NCI-H1092 treated with DMSO at 0.1 percent for 48 hours (cell line): ENCODE measurements around the gene WIPI1.
"Not testable (repeated sequence)": the region's sequence is repeated elsewhere in the genome, so short reads cannot be mapped to it uniquely, and the experiment has no call there.

Experiments used
- DNase-seq: peaks from one replicate; lab custom pipeline; 2025; lab: John Stamatoyannopoulos, UW

The WIPI1 gene, protein sequence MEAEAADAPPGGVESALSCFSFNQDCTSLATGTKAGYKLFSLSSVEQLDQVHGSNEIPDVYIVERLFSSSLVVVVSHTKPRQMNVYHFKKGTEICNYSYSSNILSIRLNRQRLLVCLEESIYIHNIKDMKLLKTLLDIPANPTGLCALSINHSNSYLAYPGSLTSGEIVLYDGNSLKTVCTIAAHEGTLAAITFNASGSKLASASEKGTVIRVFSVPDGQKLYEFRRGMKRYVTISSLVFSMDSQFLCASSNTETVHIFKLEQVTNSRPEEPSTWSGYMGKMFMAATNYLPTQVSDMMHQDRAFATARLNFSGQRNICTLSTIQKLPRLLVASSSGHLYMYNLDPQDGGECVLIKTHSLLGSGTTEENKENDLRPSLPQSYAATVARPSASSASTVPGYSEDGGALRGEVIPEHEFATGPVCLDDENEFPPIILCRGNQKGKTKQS

DNA sequence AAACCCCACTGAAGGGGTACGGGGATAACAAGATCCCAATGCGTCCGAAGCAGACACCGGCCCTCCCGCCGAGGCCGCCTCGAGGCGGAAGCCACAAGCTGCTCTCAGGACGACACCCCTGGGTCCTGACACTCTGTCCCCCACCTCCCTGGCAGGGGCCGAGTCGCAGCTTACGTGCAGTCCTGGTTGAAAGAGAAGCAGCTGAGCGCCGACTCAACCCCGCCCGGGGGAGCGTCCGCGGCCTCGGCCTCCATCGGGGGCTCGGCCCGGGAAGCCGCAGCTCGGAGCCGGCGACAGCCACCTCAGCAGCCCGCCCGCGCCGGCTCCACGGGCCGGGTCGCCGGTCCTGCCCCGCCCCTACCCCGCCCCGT is at the start of gene WIPI1:
Gene WIPI1 (minus strand): TSS at position 329 of the 371 bp plus-strand sequence. CDS start 75 bp downstream, at position 254.
- DNase-seq, result no peak

DNA sequence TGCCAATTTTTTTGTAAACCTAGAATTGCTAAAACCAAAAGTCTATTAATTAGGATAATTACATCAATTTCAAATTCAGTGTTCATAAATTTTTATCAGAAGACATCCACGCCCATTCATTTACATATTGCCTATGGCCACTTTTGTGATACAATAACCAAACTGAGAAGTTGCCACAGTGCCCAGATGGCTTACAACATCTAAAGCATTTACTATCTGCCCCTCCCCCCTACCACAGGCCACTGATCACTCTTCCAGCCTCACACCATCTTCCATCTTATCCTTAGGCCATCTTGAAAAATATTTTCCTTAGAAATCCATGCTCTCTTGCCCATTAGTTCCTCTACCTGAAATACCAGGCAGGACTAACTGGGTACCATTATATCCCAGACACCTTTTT is 48.7 kb upstream of the WIPI1 start:
- no peak for DNase-seq

DNA sequence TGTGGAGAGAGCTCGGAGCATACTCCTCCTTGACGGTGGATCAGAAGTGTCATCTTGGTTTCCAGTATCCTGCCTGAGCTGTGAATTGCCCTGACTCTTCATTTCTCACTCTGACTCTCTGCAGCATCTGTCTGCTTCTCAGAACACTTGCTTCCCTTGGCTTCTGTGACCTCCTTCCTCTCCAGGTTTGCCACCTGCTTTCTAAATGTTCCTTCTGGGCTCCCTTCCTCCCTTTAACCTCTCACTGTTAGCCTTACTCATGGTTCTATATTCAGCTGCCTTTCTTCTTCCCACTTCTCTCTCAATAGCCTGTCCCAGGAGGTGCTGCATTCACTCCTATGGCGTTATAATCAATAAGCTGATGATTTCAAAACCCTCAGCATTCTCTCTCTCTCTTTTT is 43.8 kb upstream of the WIPI1 start:
- no peak for DNase-seq

DNA sequence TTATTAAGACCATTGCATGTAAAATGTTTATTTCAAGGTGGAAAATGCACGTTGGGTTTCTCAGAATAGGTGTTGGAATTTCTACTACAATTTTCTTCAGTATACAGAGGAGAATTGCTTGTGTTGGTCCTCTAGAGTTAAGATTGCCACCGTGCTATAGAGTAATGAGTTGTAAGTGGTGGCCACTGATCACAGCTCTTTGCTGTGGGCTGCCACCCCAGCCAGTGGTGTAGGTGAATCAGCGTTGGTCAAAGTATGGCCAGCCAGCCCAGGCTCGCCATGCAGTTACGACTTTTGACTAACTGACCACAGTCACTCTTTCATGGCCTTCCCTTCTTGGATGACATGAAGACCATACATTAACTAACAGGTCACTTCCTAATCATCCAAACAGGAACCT is 42.3 kb upstream of the WIPI1 start:
- no peak for DNase-seq

DNA sequence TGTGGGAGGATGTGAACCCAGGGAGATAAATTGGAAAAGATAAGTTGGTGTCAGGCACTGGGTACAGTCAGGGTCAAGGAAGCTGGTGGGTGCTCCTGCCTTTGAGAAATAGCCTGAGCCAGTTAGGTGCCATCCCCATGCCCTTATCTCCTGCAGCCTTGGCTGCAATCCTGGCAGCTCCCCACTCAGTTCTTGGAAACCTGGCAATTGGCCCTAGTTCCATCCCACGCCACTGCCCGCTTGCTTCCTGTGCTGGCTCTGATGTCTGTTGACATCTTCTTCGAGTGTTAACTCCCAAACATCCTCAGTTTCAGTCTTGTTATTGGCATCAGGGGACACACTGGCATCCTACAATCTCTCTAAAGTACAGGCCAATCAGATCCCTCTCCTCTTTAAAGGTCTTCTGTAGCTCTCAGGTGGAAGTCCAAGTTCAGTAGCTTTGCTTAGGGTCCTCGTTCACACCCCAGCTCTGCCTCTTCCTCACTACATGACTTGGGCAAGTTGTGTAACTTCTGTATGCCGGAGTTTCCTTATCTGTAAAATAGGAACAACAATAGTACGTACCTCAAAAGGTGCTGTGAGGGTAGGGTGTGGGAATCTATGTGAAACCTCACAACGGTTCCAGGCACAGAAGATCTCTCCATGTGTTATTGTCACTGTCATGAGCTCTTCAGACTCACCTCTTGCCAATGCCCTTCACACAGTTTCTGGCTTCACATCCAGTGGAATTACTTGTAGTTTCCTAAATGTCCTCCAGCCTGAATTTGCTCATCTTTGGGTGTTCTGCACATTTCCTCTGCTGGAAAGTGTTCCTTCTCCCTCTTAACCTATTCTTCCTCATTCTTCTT is 41.4 kb upstream of the WIPI1 start:
- peak; percentile 8 for DNase-seq

DNA sequence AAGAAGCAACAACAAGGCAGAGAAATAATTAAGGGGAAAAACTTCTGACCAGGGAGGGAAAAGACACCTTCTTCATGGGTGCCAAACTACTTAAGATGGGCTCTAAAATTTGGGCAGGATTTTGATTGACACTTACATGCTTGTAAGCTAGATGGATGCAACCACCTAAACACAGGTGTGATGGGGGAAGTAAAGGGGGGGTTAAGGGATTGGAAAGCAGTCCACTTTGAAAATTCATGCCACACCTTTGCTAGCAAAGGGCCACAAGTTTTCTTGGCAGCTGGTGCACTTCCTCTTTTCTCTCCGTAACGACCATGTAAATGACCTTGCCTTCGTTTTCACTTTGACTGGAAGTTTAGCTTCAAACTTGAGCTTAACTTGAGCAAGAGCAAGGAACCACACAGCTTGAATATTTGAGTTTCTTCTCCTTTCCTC is 40.6 kb upstream of the WIPI1 start:
- DNase-seq, result no peak

DNA sequence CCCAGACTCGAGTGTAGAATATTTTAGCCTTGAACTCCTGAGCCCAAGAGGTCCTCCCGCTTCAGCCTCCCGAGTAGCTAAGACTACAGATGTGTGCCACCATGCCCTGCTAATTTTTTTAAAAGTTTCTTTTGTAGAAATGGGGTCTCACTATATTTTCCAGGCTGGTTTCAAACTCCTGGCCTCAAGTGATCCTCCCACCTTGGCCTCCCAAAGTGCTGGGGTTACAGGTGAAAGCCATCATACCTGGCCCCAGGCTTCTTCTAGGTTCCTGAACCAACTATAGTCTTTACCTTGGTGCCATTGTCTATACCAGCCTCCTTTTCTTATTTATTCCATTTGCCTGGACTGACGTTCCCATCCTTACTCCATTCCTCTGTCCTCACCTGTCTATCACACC is 37.8 kb upstream of the WIPI1 start:
- no peak for DNase-seq

DNA sequence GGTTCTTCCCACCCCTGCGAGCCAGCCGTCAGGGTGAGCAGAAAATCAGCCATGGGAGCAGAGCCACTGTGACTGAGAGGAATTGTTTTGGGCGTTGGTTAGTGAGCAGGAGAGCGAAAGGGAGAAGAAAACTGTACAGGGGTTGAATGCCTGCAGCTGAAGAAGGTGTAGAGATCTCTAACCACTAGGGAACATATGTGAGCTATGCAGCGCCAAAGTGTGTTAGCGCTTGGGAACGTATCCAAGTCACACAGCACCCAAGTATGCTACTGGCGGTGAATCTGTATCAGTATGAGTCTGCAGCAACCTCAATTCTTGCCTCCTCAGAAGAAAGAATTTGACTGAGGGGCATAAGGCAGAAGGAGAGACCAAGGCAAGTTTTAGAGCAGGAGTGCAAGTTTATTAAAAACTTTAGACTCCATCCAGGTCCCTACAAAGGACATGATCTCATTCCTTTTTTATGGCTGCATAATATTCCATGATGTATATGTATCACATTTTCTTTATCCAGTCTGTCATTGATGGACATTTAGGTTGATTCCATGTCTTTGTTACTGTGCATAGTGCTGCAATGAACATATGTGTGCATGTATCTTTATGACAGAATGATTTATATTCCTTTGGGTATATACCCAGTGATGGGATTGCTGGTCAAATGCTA is 35.2 kb upstream of the WIPI1 start:
- DNase-seq, result not testable (repeated sequence)

DNA sequence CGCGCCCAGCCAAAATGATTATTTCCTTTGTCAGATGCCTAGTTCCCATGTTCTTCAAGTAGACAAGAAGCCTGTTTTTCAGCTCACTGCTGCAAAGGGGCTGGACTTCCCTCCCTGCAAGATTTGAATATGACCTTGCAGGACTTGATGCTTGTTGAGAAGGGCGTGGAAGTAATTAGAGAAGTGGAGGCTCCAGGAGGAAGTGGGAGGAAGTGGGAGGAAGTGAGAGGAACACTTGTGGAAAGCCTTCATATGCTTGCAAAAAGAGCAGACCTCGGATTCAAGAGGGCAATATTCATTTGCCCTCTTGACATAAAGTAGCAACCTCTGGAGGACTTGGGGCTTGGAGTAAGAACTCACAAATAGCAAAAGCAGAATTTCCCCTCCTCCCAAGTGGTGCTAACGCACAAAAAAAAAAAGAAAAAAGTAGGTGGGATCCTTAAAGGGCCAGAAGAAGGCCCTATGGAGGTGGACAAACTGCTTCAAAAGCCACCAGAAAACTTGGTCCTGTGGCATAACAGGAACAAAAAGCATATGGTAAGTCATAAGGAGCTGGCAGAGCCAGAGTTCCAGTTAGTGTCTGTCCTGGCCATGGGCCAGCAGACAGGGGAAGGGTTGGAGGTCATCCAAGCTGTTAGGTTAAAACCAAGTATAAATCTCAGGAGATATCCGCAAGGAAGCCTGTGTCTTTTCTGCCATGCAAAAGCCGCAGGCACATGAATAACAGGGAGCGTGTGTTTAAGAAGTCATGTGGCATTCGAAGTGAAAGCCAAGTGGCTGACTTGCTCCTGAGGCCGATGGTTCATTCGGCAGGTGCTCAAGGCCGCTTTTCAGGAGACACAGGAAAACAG is 34.3 kb upstream of the WIPI1 start:
- DNase-seq, result no peak

DNA sequence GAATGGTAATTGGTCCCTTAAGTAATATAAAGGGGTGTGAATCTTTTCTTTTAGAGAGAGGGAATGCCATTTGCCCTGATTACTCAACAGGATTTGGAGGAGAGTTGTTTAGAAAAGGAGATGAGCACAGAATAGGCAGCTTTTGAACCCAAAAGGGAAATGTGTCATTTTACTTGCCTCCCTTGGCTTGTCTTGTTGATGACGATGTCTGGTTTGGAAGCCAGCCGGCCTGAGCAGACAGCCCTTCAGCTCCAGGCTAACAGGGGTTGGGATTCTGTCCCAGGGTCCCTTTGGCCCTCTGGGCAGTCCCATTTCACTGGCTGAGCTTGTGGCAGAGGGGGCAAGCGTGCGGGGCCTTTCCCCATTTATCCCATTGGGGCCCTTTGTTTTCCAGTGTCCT is 32.6 kb upstream of the WIPI1 start:
- DNase-seq, result no peak

DNA sequence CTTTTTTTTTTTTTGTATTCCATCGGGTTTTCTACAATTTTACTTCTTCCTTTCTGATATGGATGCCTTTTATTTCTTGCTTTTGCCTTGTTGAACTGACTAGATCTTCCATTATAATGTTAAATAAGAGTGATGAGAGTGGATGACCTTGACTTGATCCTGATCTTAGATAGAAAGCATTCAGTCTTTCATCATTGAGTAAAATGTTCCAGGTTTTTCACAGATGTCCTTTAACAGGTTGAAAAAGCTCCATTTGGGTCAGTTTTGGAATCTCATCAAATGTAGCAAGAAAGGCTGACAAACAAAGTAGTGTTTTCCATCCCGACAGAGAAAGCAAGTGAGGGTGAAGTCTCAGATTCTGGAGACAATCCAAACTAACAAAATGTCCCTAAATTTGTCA is 27.2 kb upstream of the WIPI1 start:
- no peak for DNase-seq

DNA sequence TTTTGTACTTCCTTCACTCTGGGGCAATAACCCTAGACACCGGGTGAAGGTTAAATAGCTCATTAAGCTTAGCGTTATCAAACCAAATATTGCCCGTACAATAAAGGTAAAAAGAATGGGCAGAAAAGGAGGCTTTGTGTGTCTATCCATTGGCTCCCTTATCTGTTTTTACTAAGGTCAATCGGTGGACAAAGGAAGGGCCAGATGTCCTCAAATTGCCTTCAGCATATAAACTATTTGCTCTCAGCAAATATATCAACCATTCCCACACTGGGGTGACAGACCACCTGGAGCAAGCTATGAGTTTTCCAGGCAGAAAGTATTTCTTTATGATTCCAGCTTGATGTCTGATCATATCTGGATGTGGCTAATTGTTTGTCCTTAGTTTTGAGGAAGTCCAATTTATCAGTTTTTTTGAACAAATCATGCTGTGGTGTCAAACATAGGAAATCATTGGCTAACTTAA is 25.3 kb upstream of the WIPI1 start:
- peak; percentile 14 for DNase-seq

DNA sequence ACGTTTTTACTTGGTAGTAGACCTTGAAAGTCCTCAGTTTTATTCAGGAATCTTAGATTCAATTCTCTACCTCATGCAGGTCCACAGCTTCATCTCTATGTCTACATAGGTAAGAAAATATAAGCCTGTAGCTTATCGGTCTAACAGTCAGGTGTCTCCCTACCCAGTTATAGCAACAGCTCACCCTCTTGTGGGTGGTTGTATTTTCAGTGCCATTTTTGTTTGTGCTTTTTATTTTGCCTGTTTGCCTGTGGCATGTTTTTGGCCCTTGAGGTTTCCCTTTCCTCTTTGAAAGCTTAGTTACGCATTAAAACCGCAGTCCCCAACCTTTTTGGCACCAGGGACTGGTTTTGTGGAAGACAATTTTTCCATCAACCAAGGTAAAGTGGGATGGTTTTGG is 23.6 kb upstream of the WIPI1 start:
- DNase-seq, result no peak

DNA sequence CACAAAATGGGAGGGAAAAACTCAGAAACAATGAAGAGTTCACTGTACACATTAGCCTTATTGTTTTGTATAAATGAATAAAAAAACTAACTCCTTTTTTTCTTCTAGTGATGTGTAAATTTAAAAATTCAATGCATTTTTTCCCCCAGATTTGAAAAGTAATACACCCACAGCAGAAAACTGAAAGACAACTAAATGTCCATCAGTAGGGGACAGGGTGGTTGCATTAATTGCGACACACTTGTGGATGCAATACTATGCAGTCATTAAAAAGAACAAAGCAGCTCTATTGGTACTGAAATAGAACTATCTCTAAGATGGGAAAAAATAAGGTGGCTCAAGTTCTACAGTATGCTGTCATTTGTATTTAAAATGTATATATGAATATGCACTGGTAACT is 13.7 kb upstream of the WIPI1 start:
- no peak for DNase-seq

DNA sequence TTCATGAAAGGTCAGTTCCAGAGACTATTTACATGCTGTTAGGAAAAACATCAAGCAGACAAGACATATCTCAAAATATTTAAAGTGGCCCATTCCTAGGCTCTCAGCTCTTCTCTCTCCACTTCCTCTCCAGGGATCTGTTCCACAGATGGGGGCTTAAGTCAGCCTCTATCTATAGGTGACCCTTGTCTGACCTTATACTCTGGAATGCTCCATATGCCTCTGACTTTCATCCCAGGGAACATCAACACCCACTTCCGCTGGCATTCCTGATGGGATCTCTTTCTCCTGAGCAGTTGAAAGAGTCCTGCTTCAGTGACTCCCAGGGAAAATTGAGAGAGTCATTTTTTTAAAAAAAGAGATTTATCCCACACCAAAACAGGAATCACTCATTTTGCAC is 11.5 kb upstream of the WIPI1 start:
- DNase-seq, result no peak

DNA sequence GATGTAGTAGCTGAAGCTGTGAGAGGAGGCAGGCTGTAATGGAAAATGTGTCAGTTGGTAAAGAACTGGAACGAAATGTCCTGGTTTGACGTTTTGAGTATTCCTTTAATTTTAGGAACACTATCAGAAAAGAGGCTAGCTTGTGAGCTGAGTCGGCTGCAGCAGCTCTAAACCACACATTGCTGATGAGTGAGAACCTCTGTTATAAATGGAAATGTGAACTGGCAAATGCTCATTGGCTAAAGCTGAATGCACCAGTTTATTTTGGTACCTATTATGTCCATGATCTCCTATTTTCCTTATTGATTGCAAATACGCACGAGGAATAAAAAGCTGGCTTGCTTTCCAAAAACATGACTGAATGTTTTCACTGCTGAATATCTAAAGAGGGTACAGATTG is 11.0 kb upstream of the WIPI1 start:
- DNase-seq, result no peak

DNA sequence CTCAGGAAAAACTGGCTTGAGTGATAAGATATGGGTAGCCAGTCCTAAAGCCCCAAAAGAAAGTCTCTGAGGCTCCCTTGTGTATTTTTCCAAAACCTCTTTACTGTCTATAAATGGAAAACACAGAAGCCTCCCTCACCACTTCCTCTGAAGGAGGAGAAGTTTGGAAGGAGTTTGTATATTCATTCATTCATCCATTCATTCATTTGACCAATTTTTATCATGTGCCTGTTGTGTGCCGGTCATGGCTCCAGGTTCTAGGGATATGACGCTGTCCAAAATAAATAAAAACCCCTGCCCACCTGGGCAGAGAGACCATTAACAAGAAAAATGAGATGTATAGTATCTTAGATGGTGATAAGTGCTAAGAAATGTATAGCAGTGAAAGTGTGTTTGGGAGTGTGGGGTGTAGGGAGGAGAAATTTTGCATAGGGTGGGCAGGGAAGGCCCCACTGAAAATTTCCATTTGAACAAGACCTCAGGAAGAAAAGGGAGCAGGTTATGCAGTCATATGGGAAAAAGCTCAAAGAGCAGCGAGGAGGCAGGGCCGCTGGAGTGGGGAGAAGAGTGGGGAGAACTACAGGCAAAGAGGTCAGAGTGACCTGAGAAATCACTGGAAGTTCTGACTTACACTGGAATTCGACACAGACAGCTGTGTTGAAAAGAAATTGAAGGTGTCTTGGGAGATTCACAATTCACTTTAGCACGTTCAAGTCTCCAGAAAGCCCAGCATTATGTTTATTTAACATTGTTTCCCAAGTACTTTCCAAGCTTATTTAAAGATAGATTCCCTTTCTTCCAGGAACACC is 6.1 kb upstream of the WIPI1 start:
- DNase-seq, result no peak

DNA sequence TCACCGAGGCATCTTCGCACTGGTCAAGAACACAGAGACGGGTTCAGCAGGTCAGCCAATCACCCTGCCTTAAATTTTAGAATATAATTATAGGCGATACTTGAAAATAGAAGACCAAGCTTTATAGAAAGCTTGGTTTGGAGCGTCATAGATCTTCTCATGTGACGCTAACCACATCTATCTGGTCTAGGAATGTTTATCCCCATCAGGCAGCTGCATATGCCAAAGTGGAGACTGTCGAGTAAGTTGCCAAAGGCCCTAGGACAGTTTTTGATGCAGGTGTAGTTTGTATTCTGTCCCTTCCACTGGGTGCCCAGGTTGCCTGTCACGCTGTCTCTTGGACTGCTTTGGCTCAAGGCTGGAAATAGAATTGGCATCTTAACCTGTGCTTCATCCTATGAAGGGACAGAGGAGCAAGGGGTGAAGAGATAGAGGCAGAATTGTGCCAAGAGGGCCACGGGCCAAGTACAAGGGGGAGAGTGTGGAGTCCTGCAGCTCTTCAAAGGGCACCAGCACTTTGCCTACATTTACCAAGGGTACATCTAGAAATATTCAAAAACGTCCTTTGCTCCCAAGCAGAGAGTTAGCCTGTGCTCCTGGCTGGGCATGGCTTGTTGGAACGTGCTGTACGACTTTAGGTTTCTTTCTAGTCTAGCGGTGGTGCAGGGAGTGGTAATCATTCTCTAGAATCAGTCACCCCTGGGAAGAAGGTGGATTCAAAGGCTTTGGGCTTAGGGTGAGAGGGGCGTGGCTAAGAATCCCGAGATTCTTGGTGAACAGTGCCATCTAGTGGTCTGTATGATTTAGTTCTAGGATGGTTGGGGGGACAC is 5.3 kb upstream of the WIPI1 start:
- DNase-seq, result peak; percentile 79

DNA sequence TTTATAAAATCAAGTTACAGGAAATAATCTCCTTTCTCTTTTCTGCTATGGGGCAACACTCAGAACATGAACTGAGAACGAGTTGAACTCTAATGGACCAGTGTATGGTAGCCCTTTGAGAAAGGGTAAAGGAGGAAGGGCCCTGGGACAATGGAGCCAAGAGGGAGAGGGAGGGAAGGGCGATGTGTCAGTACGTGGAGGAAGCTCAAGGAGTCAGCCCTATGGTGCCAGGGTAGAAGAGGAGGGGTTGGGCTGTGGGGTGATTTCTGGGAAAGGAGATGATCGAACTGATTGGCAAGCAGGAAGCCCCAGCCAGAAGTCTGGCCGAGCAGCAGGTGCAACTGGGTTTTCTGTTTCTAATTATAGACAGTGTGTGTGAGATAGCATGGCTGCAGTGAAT is 4.3 kb upstream of the WIPI1 start:
- peak; percentile 13 for DNase-seq

DNA sequence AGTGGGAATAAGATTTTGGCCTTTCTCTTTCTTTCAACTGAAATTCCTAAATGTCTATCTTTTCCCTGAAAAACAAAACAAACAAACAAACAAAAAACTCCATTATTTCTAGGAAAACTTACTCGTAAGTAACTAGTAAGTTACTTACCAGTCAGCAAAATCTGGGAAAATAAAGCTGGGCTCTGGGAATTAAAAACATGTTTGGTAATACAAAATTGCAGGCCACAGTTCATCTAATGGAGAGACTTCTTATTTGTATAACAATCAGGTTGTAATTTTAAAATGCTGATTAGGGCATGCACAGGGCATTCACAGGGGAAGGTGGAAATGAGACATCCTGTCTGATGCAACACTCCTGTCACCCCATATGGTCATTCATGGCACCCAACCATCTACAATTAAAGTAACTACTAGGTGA is 3.8 kb upstream of the WIPI1 start:
- DNase-seq, result no peak
